ENCODE measurements around the gene IKZF3.

- TF ChIP-seq GATA3 (IDR thresholded peaks at IDR 0.05; ENCODE audit: low read depth, low read length) (no peak), GATA2 (IDR thresholded peaks at IDR 0.05; ENCODE audit: low read depth, low read length) (no peak)
Measured at GRCh38 chr17:39737206-39737759, 126.8 kb downstream of the IKZF3 start.
